Measurements from ENCODE around the gene SF1.

DNA sequence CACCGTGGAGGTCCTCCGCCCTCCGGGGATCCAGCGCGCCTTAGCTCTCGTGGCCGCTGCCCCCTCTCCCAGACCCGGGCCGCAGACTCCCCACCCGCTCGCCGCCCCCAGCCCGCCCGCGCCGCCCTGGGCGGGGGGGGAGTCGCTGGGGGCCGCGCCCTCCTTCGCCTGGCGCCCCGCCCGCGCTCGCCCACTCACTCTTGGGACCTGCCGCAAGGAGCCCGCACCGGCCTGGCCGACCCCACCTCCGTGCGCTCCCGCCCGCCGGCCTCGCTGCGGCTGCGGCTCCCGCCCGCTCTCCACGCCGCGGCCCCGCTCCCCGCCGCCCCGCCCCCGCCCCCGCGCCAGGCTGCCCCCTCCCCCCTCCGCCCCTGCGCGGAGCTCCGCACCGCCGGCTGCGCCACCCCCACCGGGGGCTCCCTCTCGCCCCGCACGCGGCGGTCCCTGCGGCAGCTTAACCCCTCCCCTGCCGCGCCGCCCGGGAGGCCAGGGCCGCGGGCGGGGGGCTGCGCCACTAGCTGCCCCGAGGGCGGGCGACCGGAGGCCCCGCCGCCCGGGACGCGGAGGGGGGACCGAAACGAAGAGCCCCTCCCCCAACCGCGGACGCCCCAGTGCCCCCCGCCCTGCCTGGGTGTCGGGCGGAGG, 33.7 kb downstream of the SF1 start:
- TF ChIP-seq, protein P1, sequence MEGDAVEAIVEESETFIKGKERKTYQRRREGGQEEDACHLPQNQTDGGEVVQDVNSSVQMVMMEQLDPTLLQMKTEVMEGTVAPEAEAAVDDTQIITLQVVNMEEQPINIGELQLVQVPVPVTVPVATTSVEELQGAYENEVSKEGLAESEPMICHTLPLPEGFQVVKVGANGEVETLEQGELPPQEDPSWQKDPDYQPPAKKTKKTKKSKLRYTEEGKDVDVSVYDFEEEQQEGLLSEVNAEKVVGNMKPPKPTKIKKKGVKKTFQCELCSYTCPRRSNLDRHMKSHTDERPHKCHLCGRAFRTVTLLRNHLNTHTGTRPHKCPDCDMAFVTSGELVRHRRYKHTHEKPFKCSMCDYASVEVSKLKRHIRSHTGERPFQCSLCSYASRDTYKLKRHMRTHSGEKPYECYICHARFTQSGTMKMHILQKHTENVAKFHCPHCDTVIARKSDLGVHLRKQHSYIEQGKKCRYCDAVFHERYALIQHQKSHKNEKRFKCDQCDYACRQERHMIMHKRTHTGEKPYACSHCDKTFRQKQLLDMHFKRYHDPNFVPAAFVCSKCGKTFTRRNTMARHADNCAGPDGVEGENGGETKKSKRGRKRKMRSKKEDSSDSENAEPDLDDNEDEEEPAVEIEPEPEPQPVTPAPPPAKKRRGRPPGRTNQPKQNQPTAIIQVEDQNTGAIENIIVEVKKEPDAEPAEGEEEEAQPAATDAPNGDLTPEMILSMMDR (IDR thresholded peaks at IDR 0.05; ENCODE audit: low read length) = no peak
- TF ChIP-seq EZH2phosphoT487 (IDR thresholded peaks at IDR 0.05; ENCODE audit: low read length) = no peak

All from MM.1S (cell line).